ENCODE results near the gene STAT3.
"Not testable (repeated sequence)": the region's sequence is repeated elsewhere in the genome, so short reads cannot be mapped to it uniquely, and the experiment has no call there.

STAT3 gene

GRCh38 chr17:42421507-42422338 lies 33.5 kb upstream of the STAT3 start:
- H3K4me1 ChIP-seq (ENCODE audit: control insufficient read depth in 1 of 2, insufficient read depth in 2 of 2, low read length in 2 of 2): peaks cover 2 to 30% of the 10 kb centered on the region in 2 donors
- peak overlapping the region; percentile 91 for H3K27ac ChIP-seq (ENCODE audit: low read length)
- no peaks in the 10 kb centered on the region for H3K27me3 ChIP-seq (ENCODE audit: low read depth, low read length)
- H3K9me3 ChIP-seq (ENCODE audit: control insufficient read depth in 1 of 2, low read length in 2 of 2): no peaks in the 10 kb centered on the region
- H3K36me3 ChIP-seq (ENCODE audit: control insufficient read depth in 1 of 2, insufficient read depth in 2 of 2, low read length in 2 of 2): no peaks in the 10 kb centered on the region
- peak overlapping the region; percentile 70 to 97 for H3K4me3 ChIP-seq (ENCODE audit: low read depth in 1 of 2, low read length in 2 of 2)

- Histone ChIP-seq H3K27ac (ENCODE audit: low read length) (peak overlapping the region; percentile 91), H3K4me1 (ENCODE audit: control insufficient read depth in 1 of 2, insufficient read depth in 2 of 2, low read length in 2 of 2) (peaks cover 5 to 36% of the 10 kb centered on the region in 2 donors), H3K27me3 (ENCODE audit: low read depth, low read length) (no peaks in the 10 kb centered on the region), H3K36me3 (ENCODE audit: control insufficient read depth in 1 of 2, insufficient read depth in 2 of 2, low read length in 2 of 2) (no peaks in the 10 kb centered on the region), H3K4me3 (ENCODE audit: low read depth in 1 of 2, low read length in 2 of 2) (peak overlapping the region; percentile 70 to 97), H3K9me3 (ENCODE audit: control insufficient read depth in 1 of 2, low read length in 2 of 2) (no peaks in the 10 kb centered on the region)
These were observed 32.9 kb upstream of the STAT3 start for GRCh38 chr17:42421136-42421506.

- H3K27ac ChIP-seq (ENCODE audit: low read length); H3K9me3 ChIP-seq (ENCODE audit: control insufficient read depth in 1 of 2, low read length in 2 of 2); H3K4me3 ChIP-seq (ENCODE audit: low read depth in 1 of 2, low read length in 2 of 2); H3K36me3 ChIP-seq (ENCODE audit: control insufficient read depth in 1 of 2, insufficient read depth in 2 of 2, low read length in 2 of 2); H3K27me3 ChIP-seq (ENCODE audit: low read depth, low read length): not testable (repeated sequence)
- H3K4me1 ChIP-seq (ENCODE audit: control insufficient read depth in 1 of 2, insufficient read depth in 2 of 2, low read length in 2 of 2): peaks cover 5 to 58% of the 10 kb centered on the region in 2 donors
These were observed 29.7 kb upstream of the STAT3 start for GRCh38 chr17:42417981-42418380.

- H3K27ac ChIP-seq (ENCODE audit: low read length): no peak overlapping the region
These were observed 26.6 kb upstream of the STAT3 start for GRCh38 chr17:42414704-42415409.

GRCh38 chr17:42413464-42414040 lies 25.3 kb upstream of the STAT3 start:
- Histone ChIP-seq H3K9me3 (ENCODE audit: control insufficient read depth in 1 of 2, low read length in 2 of 2) (no peaks in the 10 kb centered on the region), H3K4me1 (ENCODE audit: control insufficient read depth in 1 of 2, insufficient read depth in 2 of 2, low read length in 2 of 2) (peaks cover 19 to 83% of the 10 kb centered on the region in 2 donors), H3K4me3 (ENCODE audit: low read depth in 1 of 2, low read length in 2 of 2) (no peak overlapping the region), H3K27ac (ENCODE audit: low read length) (no peak overlapping the region), H3K27me3 (ENCODE audit: low read depth, low read length) (no peaks in the 10 kb centered on the region), H3K36me3 (ENCODE audit: control insufficient read depth in 1 of 2, insufficient read depth in 2 of 2, low read length in 2 of 2) (no peaks in the 10 kb centered on the region)

More at GRCh38 chr17:42414704-42415409, 26.6 kb upstream of the STAT3 start:
- no peaks in the 10 kb centered on the region for H3K36me3 ChIP-seq (ENCODE audit: control insufficient read depth in 1 of 2, insufficient read depth in 2 of 2, low read length in 2 of 2)
- H3K27me3 ChIP-seq (ENCODE audit: low read depth, low read length): no peaks in the 10 kb centered on the region
- peaks cover 15 to 77% of the 10 kb centered on the region in 2 donors for H3K4me1 ChIP-seq (ENCODE audit: control insufficient read depth in 1 of 2, insufficient read depth in 2 of 2, low read length in 2 of 2)
- H3K9me3 ChIP-seq (ENCODE audit: control insufficient read depth in 1 of 2, low read length in 2 of 2): no peaks in the 10 kb centered on the region
- no peak overlapping the region for H3K4me3 ChIP-seq (ENCODE audit: low read depth in 1 of 2, low read length in 2 of 2)

GRCh38 chr17:42411905-42412679 lies 23.9 kb upstream of the STAT3 start:
- Histone ChIP-seq H3K9me3 (ENCODE audit: control insufficient read depth in 1 of 2, low read length in 2 of 2) (no peaks in the 10 kb centered on the region), H3K27ac (ENCODE audit: low read length) (no peak overlapping the region), H3K36me3 (ENCODE audit: control insufficient read depth in 1 of 2, insufficient read depth in 2 of 2, low read length in 2 of 2) (no peaks in the 10 kb centered on the region), H3K4me3 (ENCODE audit: low read depth in 1 of 2, low read length in 2 of 2) (peak overlapping the region in 1 of 2 donors; percentile 40), H3K27me3 (ENCODE audit: low read depth, low read length) (no peaks in the 10 kb centered on the region), H3K4me1 (ENCODE audit: control insufficient read depth in 1 of 2, insufficient read depth in 2 of 2, low read length in 2 of 2) (peaks cover 28 to 84% of the 10 kb centered on the region in 2 donors)

GRCh38 chr17:42411361-42411760 lies 23.1 kb upstream of the STAT3 start:
- H3K9me3 ChIP-seq (ENCODE audit: control insufficient read depth in 1 of 2, low read length in 2 of 2): no peaks in the 10 kb centered on the region
- H3K27ac ChIP-seq (ENCODE audit: low read length): no peak overlapping the region
- no peaks in the 10 kb centered on the region for H3K27me3 ChIP-seq (ENCODE audit: low read depth, low read length)
- peaks cover 29 to 84% of the 10 kb centered on the region in 2 donors for H3K4me1 ChIP-seq (ENCODE audit: control insufficient read depth in 1 of 2, insufficient read depth in 2 of 2, low read length in 2 of 2)
- peak overlapping the region in 1 of 2 donors; percentile 40 for H3K4me3 ChIP-seq (ENCODE audit: low read depth in 1 of 2, low read length in 2 of 2)
- H3K36me3 ChIP-seq (ENCODE audit: control insufficient read depth in 1 of 2, insufficient read depth in 2 of 2, low read length in 2 of 2): no peaks in the 10 kb centered on the region

GRCh38 chr17:42410319-42410685 lies 22.1 kb upstream of the STAT3 start:
- Histone ChIP-seq H3K4me3 (ENCODE audit: low read depth in 1 of 2, low read length in 2 of 2) (no peak overlapping the region), H3K27me3 (ENCODE audit: low read depth, low read length) (no peaks in the 10 kb centered on the region), H3K36me3 (ENCODE audit: control insufficient read depth in 1 of 2, insufficient read depth in 2 of 2, low read length in 2 of 2) (no peaks in the 10 kb centered on the region), H3K4me1 (ENCODE audit: control insufficient read depth in 1 of 2, insufficient read depth in 2 of 2, low read length in 2 of 2) (peaks cover 29 to 84% of the 10 kb centered on the region in 2 donors), H3K27ac (ENCODE audit: low read length) (peak overlapping the region; percentile 80), H3K9me3 (ENCODE audit: control insufficient read depth in 1 of 2, low read length in 2 of 2) (no peaks in the 10 kb centered on the region)

GRCh38 chr17:42409523-42410318 lies 21.5 kb upstream of the STAT3 start:
- peaks cover 29 to 83% of the 10 kb centered on the region in 2 donors for H3K4me1 ChIP-seq (ENCODE audit: control insufficient read depth in 1 of 2, insufficient read depth in 2 of 2, low read length in 2 of 2)
- H3K4me3 ChIP-seq (ENCODE audit: low read depth in 1 of 2, low read length in 2 of 2): peak overlapping the region in 1 of 2 donors; percentile 10
- H3K9me3 ChIP-seq (ENCODE audit: control insufficient read depth in 1 of 2, low read length in 2 of 2): no peaks in the 10 kb centered on the region
- H3K27ac ChIP-seq (ENCODE audit: low read length): peak overlapping the region; percentile 80
- H3K36me3 ChIP-seq (ENCODE audit: control insufficient read depth in 1 of 2, insufficient read depth in 2 of 2, low read length in 2 of 2): peaks cover 0 to 5% of the 10 kb centered on the region in 2 donors
- no peaks in the 10 kb centered on the region for H3K27me3 ChIP-seq (ENCODE audit: low read depth, low read length)

- H3K4me3 ChIP-seq (ENCODE audit: low read depth in 1 of 2, low read length in 2 of 2): no peak overlapping the region
- no peaks in the 10 kb centered on the region for H3K27me3 ChIP-seq (ENCODE audit: low read depth, low read length)
- peak overlapping the region; percentile 60 for H3K27ac ChIP-seq (ENCODE audit: low read length)
- peaks cover 5 to 21% of the 10 kb centered on the region in 2 donors for H3K36me3 ChIP-seq (ENCODE audit: control insufficient read depth in 1 of 2, insufficient read depth in 2 of 2, low read length in 2 of 2)
- peaks cover 29 to 81% of the 10 kb centered on the region in 2 donors for H3K4me1 ChIP-seq (ENCODE audit: control insufficient read depth in 1 of 2, insufficient read depth in 2 of 2, low read length in 2 of 2)
- H3K9me3 ChIP-seq (ENCODE audit: control insufficient read depth in 1 of 2, low read length in 2 of 2): no peaks in the 10 kb centered on the region
These were observed 19.8 kb upstream of the STAT3 start for GRCh38 chr17:42408061-42408460.
